Activated CD4-positive, alpha-beta memory T cell treated with anti-CD3 and anti-CD28 coated beads for 36 hours (primary cell): ENCODE results near the gene PACSIN1. TPM values are rescaled to one million over a fixed set of nuclear protein-coding genes. Genes with fewer than 3 reads are reported as not detected.

ENCODE experiments used
- CTCF ChIA-PET: fragments of 350-600 bp; sonication (Branson Sonifier 250); formaldehyde crosslinking; loops from one replicate; lab custom pipeline; 2021; ENCODE audit warnings: antibody characterized with exemption, inconsistent platforms; lab: Charles Lee
- POLR2A ChIA-PET: fragments of 350-600 bp; sonication (Branson Sonifier 250); formaldehyde crosslinking; loops from one replicate; lab custom pipeline; 2021; ENCODE audit warnings: antibody characterized with exemption; lab: Charles Lee
- DNase-seq: peaks from one replicate; pipeline ENCODE4 v3.0.0-alpha.2; 2020
- H3K27ac Mint-ChIP-seq: one replicate; pipeline ENCODE4 v1.8.0; 2021; ENCODE audit warnings: mixed read lengths
- H3K27me3 Mint-ChIP-seq: one replicate; pipeline ENCODE4 v1.8.0; 2021; ENCODE audit warnings: mixed read lengths
- H3K36me3 Mint-ChIP-seq: one replicate; pipeline ENCODE4 v1.8.0; 2021; ENCODE audit warnings: mixed read lengths
- H3K4me1 Mint-ChIP-seq: one replicate; pipeline ENCODE4 v1.8.0; 2021; ENCODE audit warnings: low read depth, mixed read lengths
- H3K4me3 Mint-ChIP-seq: one replicate; pipeline ENCODE4 v1.8.0; 2021; ENCODE audit warnings: mild to moderate bottlenecking, mixed read lengths
- H3K9me3 Mint-ChIP-seq: one replicate; pipeline ENCODE4 v1.8.0; 2021; ENCODE audit warnings: mixed read lengths
- intact Hi-C: fragments of 100-400 bp; cut with micrococcal nuclease; formaldehyde crosslinking; loops from one replicate; pipeline ENCODE4 v1.15.1; 2023
- total RNA-seq, 2 experiments: library from RNA; stranded (reverse); gene quantifications; one replicate each; pipeline ENCODE4 v1.2.3, GENCODE V29; 2021

The PACSIN1 gene
- total RNA-seq, 2 experiments from 2014 or later: 0.10 to 0.40 TPM

- ChIA-PET CTCF (interaction anchor here (1.5 kb wide), 1 partner anchor 60 kb away, joined by 3 read pairs; no protein-coding TSS in a partner anchor), POLR2A (no interaction called here)
- Mint-ChIP-seq H3K9me3 (no peaks in the 10 kb centered on the region), H3K27me3 (peaks cover 3% of the 10 kb centered on the region), H3K4me1 (no peaks in the 10 kb centered on the region), H3K4me3 (no peak overlapping the region), H3K36me3 (no peaks in the 10 kb centered on the region), H3K27ac (no peak overlapping the region)
- no peak for DNase-seq
- intact Hi-C loops: no loop called here
Measured at GRCh38 chr6:34519971-34520644, 54.2 kb downstream of the PACSIN1 start.

- Mint-ChIP-seq H3K9me3 (no peaks in the 10 kb centered on the region), H3K4me3 (no peak overlapping the region), H3K36me3 (no peaks in the 10 kb centered on the region), H3K27ac (no peak overlapping the region), H3K27me3 (peaks cover 3% of the 10 kb centered on the region), H3K4me1 (no peaks in the 10 kb centered on the region)
- ChIA-PET POLR2A (no interaction called here), CTCF (interaction anchor here (1.5 kb wide), 1 partner anchor 60 kb away, joined by 3 read pairs; no protein-coding TSS in a partner anchor)
- intact Hi-C loops: no loop called here
- no peak for DNase-seq
Measured at GRCh38 chr6:34520645-34521462, 55.0 kb downstream of the PACSIN1 start.

GRCh38 chr6:34521463-34522285 lies 55.8 kb downstream of the PACSIN1 start:
- CTCF ChIA-PET: interaction anchor here (0.6 kb wide), 1 partner anchor 142 kb away, joined by 3 read pairs; no protein-coding TSS in a partner anchor
- no peak overlapping the region for H3K4me3 Mint-ChIP-seq
- intact Hi-C loops: no loop called here
- DNase-seq: no peak
- H3K36me3 Mint-ChIP-seq: no peaks in the 10 kb centered on the region
- H3K9me3 Mint-ChIP-seq: no peaks in the 10 kb centered on the region
- H3K4me1 Mint-ChIP-seq: no peaks in the 10 kb centered on the region
- no peak overlapping the region for H3K27ac Mint-ChIP-seq
- POLR2A ChIA-PET: no interaction called here
- peaks cover 3% of the 10 kb centered on the region for H3K27me3 Mint-ChIP-seq

GRCh38 chr6:34522761-34523160 lies 56.9 kb downstream of the PACSIN1 start:
- Mint-ChIP-seq H3K36me3 (no peaks in the 10 kb centered on the region), H3K4me1 (peaks cover 7% of the 10 kb centered on the region), H3K27ac (no peak overlapping the region), H3K4me3 (no peak overlapping the region), H3K9me3 (no peaks in the 10 kb centered on the region), H3K27me3 (no peaks in the 10 kb centered on the region)
- ChIA-PET POLR2A (no interaction called here), CTCF (no interaction called here)
- no peak for DNase-seq
- intact Hi-C loops: no loop called here

- H3K27ac Mint-ChIP-seq: no peak overlapping the region
- H3K4me3 Mint-ChIP-seq: no peak overlapping the region
- no peaks in the 10 kb centered on the region for H3K27me3 Mint-ChIP-seq
- H3K36me3 Mint-ChIP-seq: no peaks in the 10 kb centered on the region
- peaks cover 7% of the 10 kb centered on the region for H3K4me1 Mint-ChIP-seq
- H3K9me3 Mint-ChIP-seq: no peaks in the 10 kb centered on the region
- ChIA-PET POLR2A (no interaction called here), CTCF (no interaction called here)
- DNase-seq: no peak
- intact Hi-C loops: no loop called here
Measured at GRCh38 chr6:34523441-34524206, 57.7 kb downstream of the PACSIN1 start.

GRCh38 chr6:34524499-34524898 lies 58.6 kb downstream of the PACSIN1 start:
- intact Hi-C loops: no loop called here
- Mint-ChIP-seq H3K27me3 (no peaks in the 10 kb centered on the region), H3K4me3 (no peak overlapping the region), H3K9me3 (no peaks in the 10 kb centered on the region), H3K27ac (no peak overlapping the region), H3K36me3 (no peaks in the 10 kb centered on the region), H3K4me1 (peaks cover 7% of the 10 kb centered on the region)
- DNase-seq: no peak
- ChIA-PET POLR2A (no interaction called here), CTCF (no interaction called here)

GRCh38 chr6:34524971-34525370 lies 59.1 kb downstream of the PACSIN1 start:
- intact Hi-C loops: no loop called here
- Mint-ChIP-seq H3K27me3 (no peaks in the 10 kb centered on the region), H3K27ac (no peak overlapping the region), H3K36me3 (no peaks in the 10 kb centered on the region), H3K9me3 (no peaks in the 10 kb centered on the region), H3K4me1 (peaks cover 7% of the 10 kb centered on the region), H3K4me3 (no peak overlapping the region)
- DNase-seq: no peak
- ChIA-PET POLR2A (no interaction called here), CTCF (no interaction called here)

GRCh38 chr6:34525431-34526175 lies 59.7 kb downstream of the PACSIN1 start:
- ChIA-PET POLR2A (no interaction called here), CTCF (interaction anchor here (1.3 kb wide), 1 partner anchor 54 kb away, joined by 3 read pairs; no protein-coding TSS in a partner anchor)
- no peaks in the 10 kb centered on the region for H3K27me3 Mint-ChIP-seq
- peaks cover 7% of the 10 kb centered on the region for H3K4me1 Mint-ChIP-seq
- no peak overlapping the region for H3K4me3 Mint-ChIP-seq
- DNase-seq: no peak
- H3K27ac Mint-ChIP-seq: no peak overlapping the region
- intact Hi-C loops: loop anchor here (2.0 kb wide), 1 partner anchor 65 kb away; no protein-coding TSS in a partner anchor
- no peaks in the 10 kb centered on the region for H3K36me3 Mint-ChIP-seq
- H3K9me3 Mint-ChIP-seq: no peaks in the 10 kb centered on the region

- H3K27me3 Mint-ChIP-seq: no peaks in the 10 kb centered on the region
- no peak overlapping the region for H3K4me3 Mint-ChIP-seq
- intact Hi-C loops: loop anchor here (2.0 kb wide), 1 partner anchor 66 kb away; no protein-coding TSS in a partner anchor
- H3K9me3 Mint-ChIP-seq: no peaks in the 10 kb centered on the region
- ChIA-PET POLR2A (no interaction called here), CTCF (interaction anchor here (1.0 to 2.4 kb wide), 5 partner anchors 54 to 170 kb away, joined by 3 to 36 read pairs (median 3); partner anchors contain the start of gene ILRUN)
- no peak overlapping the region for H3K27ac Mint-ChIP-seq
- no peak for DNase-seq
- H3K36me3 Mint-ChIP-seq: no peaks in the 10 kb centered on the region
- peaks cover 7% of the 10 kb centered on the region for H3K4me1 Mint-ChIP-seq
Measured at GRCh38 chr6:34526241-34526972, 60.5 kb downstream of the PACSIN1 start.

- Mint-ChIP-seq H3K9me3 (no peaks in the 10 kb centered on the region), H3K27me3 (no peaks in the 10 kb centered on the region), H3K36me3 (no peaks in the 10 kb centered on the region), H3K4me1 (peaks cover 7% of the 10 kb centered on the region), H3K27ac (no peak overlapping the region), H3K4me3 (no peak overlapping the region)
- CTCF ChIA-PET: interaction anchor here (0.6 to 2.4 kb wide), 8 partner anchors 10 to 169 kb away, joined by 3 to 36 read pairs (median 4); partner anchors contain the start of gene ILRUN
- POLR2A ChIA-PET: no interaction called here
- intact Hi-C loops: loop anchor here (1.0 to 2.0 kb wide), 2 partner anchors 66 to 82 kb away; no protein-coding TSS in a partner anchor
- peak; percentile 97 for DNase-seq
Measured at GRCh38 chr6:34526992-34527728, 61.3 kb downstream of the PACSIN1 start.
